Duodenal mucosa (tissue), 2 donors: ENCODE results near the gene HCRTR1.

ENCODE experiments used
- H3K27ac ChIP-seq: one replicate; pipeline ENCODE4 v1.7.0; 2013; ENCODE audit warnings: low read depth, low read length
- H3K27me3 ChIP-seq, 2 donors: one replicate each; pipeline ENCODE4 v1.7.0; 2013; ENCODE audit warnings: low read length in 2 of 2, control low read depth in 1 of 2; ENCODE audit not compliant: insufficient read depth in 2 of 2, control insufficient read depth in 1 of 2
- H3K36me3 ChIP-seq, 2 donors: one replicate each; pipeline ENCODE4 v1.7.0; 2013; ENCODE audit warnings: low read length in 2 of 2, control low read depth in 1 of 2; ENCODE audit not compliant: insufficient read depth in 2 of 2, control insufficient read depth in 1 of 2
- H3K4me1 ChIP-seq, 2 donors: one replicate each; pipeline ENCODE4 v1.7.0; 2013; ENCODE audit warnings: low read length in 2 of 2, control low read depth in 1 of 2; ENCODE audit not compliant: insufficient read depth in 2 of 2, control insufficient read depth in 1 of 2
- H3K4me3 ChIP-seq, 2 donors: one replicate each; pipeline ENCODE4 v1.7.0; 2013; ENCODE audit warnings: low read length in 2 of 2, low read depth in 1 of 2
- H3K9ac ChIP-seq, 2 donors: one replicate each; pipeline ENCODE4 v1.7.0; 2013; ENCODE audit warnings: low read length in 2 of 2, low read depth in 1 of 2
- H3K9me3 ChIP-seq, 2 donors: one replicate each; pipeline ENCODE4 v1.7.0; 2013; ENCODE audit warnings: low read length in 2 of 2, control low read depth in 1 of 2; ENCODE audit not compliant: control insufficient read depth in 1 of 2

HCRTR1 gene

DNA sequence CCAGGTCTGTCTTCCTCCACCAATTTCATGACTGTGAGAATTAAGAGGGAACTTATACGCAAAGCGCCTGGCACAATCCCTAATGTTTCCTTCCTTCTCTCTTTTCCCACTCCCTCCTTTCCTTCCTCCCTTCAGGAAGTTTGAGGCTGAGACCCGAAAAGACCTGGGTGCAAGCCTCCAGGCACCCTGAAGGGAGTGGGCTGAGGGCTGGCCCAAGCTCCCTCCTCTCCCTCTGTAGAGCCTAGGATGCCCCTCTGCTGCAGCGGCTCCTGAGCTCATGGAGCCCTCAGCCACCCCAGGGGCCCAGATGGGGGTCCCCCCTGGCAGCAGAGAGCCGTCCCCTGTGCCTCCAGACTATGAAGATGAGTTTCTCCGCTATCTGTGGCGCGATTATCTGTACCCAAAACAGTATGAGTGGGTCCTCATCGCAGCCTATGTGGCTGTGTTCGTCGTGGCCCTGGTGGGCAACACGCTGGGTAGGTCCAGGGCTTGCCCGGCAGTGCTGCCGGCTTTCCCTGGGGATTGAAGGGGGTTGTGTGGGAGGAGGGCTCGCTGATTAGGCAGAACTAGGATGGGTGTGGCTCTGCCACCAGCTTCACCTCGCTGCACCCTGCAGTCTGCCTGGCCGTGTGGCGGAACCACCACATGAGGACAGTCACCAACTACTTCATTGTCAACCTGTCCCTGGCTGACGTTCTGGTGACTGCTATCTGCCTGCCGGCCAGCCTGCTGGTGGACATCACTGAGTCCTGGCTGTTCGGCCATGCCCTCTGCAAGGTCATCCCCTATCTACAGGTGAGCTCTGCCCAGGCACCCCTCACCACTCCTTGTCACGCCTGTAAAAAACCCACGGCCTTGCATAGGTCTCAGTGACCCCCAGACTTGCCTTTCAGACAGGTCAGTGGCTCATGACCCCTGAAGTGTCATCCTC is 1.7 kb downstream of the HCRTR1 start:
- Histone ChIP-seq H3K4me1 (peaks cover 0 to 4% of the 10 kb centered on the region in 2 donors), H3K9ac (no peak overlapping the region), H3K36me3 (no peaks in the 10 kb centered on the region), H3K4me3 (no peak overlapping the region), H3K27ac (no peak overlapping the region), H3K9me3 (no peaks in the 10 kb centered on the region), H3K27me3 (peaks cover 10 to 15% of the 10 kb centered on the region in 2 donors)

DNA sequence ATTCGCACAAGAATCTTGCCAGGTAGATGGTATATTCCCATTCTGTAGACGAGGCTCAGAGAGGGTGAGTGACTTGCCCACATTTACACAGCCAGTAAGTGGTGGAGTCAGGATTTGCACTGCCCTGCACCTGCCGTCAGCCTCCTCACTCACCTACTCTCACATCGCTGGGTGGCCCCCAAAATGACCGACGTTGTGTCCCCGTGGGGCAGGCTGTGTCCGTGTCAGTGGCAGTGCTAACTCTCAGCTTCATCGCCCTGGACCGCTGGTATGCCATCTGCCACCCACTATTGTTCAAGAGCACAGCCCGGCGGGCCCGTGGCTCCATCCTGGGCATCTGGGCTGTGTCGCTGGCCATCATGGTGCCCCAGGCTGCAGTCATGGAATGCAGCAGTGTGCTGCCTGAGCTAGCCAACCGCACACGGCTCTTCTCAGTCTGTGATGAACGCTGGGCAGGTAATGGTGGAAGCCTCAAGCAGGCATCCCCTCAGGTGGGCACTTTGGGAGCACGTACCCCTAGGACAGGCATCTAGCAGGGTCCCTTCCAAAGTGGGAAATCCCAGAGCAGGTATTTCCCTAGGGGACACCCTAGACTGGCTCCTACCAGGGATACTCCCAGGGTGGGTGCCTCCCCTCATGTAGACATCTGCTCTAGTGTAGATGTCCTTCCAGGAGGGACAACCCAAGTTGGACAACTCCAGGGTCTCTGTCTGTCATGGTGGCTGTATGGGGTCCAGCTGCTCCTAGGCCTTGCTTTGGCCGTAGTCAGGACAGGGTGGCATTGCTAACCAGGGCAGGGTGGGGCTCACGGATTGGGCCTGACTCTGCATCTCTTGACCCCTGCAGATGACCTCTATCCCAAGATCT is 3.4 kb downstream of the HCRTR1 start:
- no peak overlapping the region for H3K4me3 ChIP-seq
- H3K9me3 ChIP-seq: no peaks in the 10 kb centered on the region
- no peak overlapping the region for H3K9ac ChIP-seq
- peaks cover 0 to 4% of the 10 kb centered on the region in 2 donors for H3K4me1 ChIP-seq
- H3K27me3 ChIP-seq: peaks cover 10 to 14% of the 10 kb centered on the region in 2 donors
- no peak overlapping the region for H3K27ac ChIP-seq
- H3K36me3 ChIP-seq: no peaks in the 10 kb centered on the region

DNA sequence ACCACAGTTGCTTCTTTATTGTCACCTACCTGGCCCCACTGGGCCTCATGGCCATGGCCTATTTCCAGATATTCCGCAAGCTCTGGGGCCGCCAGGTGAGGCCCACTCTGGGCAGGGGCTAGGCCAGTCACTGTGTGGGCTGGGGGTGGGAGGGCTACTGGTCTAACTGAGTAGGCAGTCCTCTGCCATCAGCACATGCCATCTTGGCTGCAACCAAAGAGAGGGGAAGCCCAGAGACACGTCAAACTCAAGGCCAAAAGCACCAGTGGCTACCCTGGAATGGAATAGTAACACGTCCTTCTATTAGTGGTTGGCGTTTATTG is 4.0 kb downstream of the HCRTR1 start:
- no peaks in the 10 kb centered on the region for H3K9me3 ChIP-seq
- no peak overlapping the region for H3K27ac ChIP-seq
- no peaks in the 10 kb centered on the region for H3K36me3 ChIP-seq
- H3K4me3 ChIP-seq: no peak overlapping the region
- peaks cover 0 to 4% of the 10 kb centered on the region in 2 donors for H3K4me1 ChIP-seq
- no peak overlapping the region for H3K9ac ChIP-seq
- peaks cover 7 to 9% of the 10 kb centered on the region in 2 donors for H3K27me3 ChIP-seq

DNA sequence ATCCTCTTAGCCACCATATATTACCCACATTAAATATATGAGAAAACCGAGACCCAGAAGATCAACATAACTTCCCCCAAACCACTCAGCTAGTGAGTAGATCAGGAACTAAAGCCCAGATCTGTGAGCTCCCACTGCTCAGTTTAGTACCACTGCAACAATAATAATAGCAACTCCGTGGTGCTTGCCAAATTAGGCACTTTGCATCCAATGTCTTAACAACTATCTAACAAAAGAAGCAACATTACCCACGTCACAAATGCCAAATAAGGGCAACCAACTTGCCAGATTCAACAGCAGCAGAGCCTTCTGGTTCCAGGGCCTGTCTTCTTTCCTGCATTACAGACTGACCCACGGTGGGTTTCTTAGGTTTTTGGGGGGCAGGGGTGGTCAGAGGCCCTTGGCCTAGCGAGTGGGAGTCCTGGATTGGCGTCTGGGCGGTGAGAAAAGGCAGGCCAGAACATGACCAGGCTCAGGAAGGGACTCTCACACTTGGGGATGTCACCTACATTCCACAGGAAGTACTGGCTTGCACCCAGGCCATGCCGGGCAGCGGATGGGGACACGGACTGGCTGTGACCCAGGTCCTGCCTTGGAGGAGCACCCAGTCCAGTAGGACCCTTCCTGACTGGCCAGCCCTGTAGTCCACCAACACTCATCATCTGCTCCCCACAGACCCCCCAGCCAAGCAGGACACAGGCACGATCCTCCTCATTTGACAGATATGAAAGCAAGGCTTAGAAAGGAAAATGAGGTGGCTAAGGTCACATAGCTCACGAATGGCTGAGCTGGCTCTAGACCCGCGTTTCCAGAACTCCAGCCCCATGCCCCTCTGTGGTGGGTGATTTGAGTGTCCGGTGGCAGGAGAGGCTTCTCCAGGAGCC is 4.6 kb downstream of the HCRTR1 start:
- Histone ChIP-seq H3K4me3 (no peak overlapping the region), H3K36me3 (peaks cover 0 to 1% of the 10 kb centered on the region in 2 donors), H3K9ac (no peak overlapping the region), H3K27me3 (peaks cover 2 to 5% of the 10 kb centered on the region in 2 donors), H3K27ac (no peak overlapping the region), H3K9me3 (no peaks in the 10 kb centered on the region), H3K4me1 (peaks cover 1 to 4% of the 10 kb centered on the region in 2 donors)

DNA sequence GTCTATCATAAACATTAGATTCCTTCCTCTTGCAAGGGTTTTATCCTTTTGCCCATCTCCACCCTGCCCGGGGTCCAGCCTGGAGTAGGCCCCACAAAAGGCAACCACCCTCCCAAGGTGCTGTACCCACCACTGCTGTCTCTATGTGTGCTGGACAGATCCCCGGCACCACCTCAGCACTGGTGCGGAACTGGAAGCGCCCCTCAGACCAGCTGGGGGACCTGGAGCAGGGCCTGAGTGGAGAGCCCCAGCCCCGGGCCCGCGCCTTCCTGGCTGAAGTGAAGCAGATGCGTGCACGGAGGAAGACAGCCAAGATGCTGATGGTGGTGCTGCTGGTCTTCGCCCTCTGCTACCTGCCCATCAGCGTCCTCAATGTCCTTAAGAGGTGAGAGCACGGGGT is 5.9 kb downstream of the HCRTR1 start:
- Histone ChIP-seq H3K4me1 (peaks cover 6 to 13% of the 10 kb centered on the region in 2 donors), H3K9me3 (no peaks in the 10 kb centered on the region), H3K27me3 (peaks cover 0 to 5% of the 10 kb centered on the region in 2 donors), H3K27ac (no peak overlapping the region), H3K36me3 (peaks cover 5 to 12% of the 10 kb centered on the region in 2 donors), H3K9ac (no peak overlapping the region), H3K4me3 (no peak overlapping the region)

DNA sequence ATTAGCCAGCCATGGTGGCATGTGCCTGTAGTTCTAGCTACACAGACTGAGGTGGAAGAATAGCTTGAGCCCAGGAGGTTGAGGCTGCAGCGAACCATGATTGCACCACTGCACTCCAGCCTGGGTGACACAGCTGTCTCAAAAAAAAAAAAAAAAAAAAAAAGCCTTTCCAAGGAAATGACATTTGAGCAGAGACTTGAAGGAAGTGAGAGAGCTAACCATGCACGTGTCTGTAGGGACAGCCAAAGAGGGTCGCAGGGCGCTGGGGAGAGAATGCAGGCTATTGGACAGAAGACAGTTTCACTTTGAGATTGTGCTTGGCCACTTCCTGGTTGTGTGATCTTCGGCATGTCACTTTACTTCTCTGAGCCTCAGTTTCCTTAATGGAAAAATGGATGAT is 6.8 kb downstream of the HCRTR1 start:
- H3K27ac ChIP-seq: no peak overlapping the region
- H3K9ac ChIP-seq: no peak overlapping the region
- H3K4me1 ChIP-seq: peaks cover 6 to 13% of the 10 kb centered on the region in 2 donors
- peaks cover 0 to 5% of the 10 kb centered on the region in 2 donors for H3K27me3 ChIP-seq
- H3K36me3 ChIP-seq: peaks cover 13 to 21% of the 10 kb centered on the region in 2 donors
- H3K9me3 ChIP-seq: no peaks in the 10 kb centered on the region
- H3K4me3 ChIP-seq: no peak overlapping the region

DNA sequence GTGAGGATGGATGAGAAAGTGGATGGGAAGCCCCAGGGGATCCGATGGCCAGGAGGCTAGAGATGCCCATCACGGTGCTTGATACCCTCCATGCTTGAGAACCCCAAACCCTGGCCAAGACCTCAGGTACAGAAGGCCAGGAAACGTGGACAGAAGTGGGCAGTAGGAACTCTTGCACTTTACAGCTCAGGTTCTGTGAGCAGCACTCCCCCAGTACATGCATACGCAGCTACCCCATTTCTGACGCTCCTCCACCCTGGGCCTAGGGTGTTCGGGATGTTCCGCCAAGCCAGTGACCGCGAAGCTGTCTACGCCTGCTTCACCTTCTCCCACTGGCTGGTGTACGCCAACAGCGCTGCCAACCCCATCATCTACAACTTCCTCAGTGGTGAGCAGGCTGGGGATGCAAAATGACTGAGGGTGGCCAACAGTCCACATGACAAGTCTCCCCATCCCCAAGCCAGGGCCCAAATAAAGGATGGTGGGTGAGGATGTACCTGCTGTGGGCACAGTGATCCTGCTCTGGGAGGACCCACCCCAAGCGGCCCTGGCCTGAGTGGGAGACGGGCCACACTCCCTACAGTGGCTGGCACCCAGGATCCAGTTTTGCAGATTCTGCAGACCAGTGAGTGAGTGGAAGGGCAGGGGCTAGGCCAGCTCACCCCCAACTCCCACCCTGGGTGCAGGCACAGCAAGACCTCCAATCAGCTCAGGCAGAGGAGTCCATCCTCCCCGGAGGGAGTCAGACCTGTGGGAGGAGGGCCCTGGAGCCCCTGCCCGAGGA is 7.4 kb downstream of the HCRTR1 start:
- peaks cover 6 to 13% of the 10 kb centered on the region in 2 donors for H3K4me1 ChIP-seq
- H3K9ac ChIP-seq: no peak overlapping the region
- H3K9me3 ChIP-seq: no peaks in the 10 kb centered on the region
- H3K36me3 ChIP-seq: peaks cover 19 to 27% of the 10 kb centered on the region in 2 donors
- H3K4me3 ChIP-seq: no peak overlapping the region
- no peak overlapping the region for H3K27ac ChIP-seq
- H3K27me3 ChIP-seq: no peaks in the 10 kb centered on the region

DNA sequence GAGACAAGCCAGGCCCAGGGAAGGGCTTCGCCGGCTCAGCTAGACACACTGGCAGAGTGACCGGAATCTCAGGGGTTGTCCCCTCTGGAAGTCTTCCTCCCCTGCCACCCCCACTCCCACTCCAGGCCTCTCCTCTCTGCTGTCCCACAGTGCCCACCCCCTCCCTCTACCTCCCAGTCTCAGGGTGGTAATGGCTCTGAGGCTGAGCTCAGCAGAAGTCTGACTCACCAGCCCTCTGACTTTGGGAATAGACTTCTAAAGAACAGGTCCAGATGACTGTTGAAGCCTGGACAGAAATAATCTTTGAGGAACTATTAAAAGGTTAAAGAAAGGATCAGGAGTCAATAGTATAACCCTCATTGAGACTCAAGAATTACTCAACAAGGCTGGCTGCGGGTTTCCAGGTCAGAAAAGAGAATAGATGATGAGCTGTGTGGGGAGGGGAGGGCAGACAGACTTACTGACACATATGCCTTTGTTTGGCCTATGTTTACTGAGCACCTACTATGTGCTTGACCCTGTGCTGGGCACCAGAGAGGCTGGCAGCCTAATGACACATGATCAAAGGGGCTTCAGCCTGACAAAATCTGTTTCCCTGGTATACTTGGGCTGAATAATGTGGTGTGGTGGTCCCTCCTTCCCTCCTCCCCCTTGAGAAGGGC is 8.2 kb downstream of the HCRTR1 start:
- H3K4me3 ChIP-seq: no peak overlapping the region
- H3K9ac ChIP-seq: no peak overlapping the region
- peaks cover 6 to 13% of the 10 kb centered on the region in 2 donors for H3K4me1 ChIP-seq
- H3K27me3 ChIP-seq: no peaks in the 10 kb centered on the region
- peaks cover 26 to 35% of the 10 kb centered on the region in 2 donors for H3K36me3 ChIP-seq
- no peak overlapping the region for H3K27ac ChIP-seq
- no peaks in the 10 kb centered on the region for H3K9me3 ChIP-seq
